ENCODE measurements around the gene GCNT2.
"Not testable (repeated sequence)": the region's sequence is repeated elsewhere in the genome, so short reads cannot be mapped to it uniquely, and the experiment has no call there.

GCNT2 gene

GRCh38 chr6:10550764-10551163 lies 29.6 kb downstream of the GCNT2 start:
- DNase-seq = no peak

DNA sequence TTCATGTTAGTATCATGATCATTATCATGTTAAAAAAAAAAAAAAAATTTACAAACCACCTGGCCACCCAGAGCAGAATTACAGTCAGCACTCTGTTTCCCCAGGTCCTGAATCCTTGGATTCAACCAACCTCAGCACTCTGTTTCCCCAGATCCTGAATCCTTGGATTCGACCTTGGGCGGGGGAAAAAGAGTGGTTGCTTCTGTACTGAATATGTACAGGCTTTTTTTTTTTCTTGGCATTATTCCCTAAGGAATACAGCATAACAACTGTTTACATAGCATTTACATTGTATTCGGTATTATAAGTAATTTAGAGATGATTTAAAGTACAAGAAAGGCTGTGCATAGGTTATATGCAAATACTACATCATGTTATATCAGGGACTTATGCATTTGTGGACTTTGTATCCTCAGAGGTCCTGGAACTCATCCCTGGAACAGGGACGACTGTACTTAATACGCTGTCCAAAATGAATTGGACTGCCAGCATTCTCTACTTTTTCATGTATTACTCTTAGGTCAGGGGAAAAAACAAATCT lies 31.2 kb downstream of the GCNT2 start:
- DNase-seq = no peak

DNA sequence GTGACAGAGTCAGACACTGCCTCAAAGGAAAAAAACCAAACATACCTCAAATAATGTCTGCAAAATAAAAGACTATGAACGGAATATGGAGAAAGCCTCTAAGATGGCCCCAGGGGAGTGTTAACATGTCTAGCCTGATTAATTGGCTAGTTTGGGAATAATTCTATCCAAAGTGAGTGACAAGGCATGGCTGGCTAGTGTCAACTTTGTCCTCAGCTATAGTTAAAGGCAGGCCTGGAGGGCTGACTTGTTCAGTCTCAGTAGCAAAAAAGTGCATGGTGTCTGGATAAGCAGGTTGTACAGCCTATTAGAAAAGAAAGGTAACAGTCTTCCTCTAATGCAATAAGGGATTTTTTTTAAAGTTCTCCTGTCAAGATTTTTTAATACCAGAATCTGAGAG lies 32.7 kb downstream of the GCNT2 start:
- no peak for DNase-seq

DNA sequence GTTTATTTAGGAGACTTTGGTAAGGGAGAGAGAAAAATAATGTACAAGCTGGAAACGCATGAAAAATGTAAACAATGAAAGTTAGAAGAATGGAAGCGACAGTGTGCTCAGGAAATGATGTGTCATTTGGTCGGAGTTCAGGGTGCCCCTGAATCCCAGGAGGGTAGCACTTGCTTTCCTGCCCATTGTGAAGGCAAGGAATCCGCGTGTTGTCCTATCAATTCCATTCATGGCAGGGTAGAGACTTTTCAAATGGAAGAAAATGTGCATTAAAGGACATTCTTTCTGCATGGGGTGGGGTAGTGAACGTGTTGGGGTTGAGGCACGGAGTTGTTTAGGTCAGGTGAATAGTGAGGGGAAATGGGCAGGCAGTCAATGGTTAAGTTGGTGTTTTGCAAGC lies 33.7 kb downstream of the GCNT2 start:
- DNase-seq = no peak

DNA sequence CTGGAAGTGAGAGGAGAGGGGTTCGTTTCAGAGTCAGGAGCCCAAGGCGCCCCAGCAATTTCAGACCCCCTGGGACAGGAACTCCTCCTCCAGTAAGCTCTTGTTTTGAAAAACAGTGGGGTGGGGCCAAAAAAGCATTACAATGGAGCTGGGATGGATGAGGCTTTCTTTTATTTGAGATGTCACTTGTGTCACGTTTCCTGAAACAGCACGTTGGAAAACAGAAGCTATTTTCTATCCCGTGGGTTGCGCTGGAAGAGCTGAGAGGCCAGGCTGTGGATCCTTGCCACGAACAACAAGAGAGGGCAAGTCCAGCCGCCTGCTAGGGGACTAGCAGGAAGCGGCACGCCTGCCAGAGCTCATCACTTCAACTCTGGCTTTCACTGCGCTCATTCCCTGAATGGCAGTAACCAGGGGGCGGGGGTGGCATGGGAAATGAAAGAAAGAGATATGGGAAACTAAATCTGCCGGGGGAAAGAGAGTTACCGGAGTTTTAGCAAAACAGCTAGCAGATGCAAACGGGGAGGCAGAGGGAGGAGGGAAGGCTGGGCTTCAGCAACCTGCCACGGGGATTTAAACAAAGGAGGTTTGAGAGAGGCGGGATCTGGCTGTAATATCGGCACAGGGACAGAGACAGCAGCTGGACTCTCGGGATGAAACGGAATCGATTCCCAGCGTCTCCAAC lies 34.6 kb downstream of the GCNT2 start:
- DNase-seq = no peak

DNA sequence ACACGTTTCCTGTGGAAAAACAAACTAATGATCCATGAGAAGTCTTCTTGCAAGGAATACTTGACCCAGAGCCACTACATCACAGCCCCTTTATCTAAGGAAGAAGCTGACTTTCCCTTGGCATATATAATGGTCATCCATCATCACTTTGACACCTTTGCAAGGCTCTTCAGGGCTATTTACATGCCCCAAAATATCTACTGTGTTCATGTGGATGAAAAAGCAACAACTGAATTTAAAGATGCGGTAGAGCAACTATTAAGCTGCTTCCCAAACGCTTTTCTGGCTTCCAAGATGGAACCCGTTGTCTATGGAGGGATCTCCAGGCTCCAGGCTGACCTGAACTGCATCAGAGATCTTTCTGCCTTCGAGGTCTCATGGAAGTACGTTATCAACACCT lies 35.4 kb downstream of the GCNT2 start:
- no peak for DNase-seq

DNA sequence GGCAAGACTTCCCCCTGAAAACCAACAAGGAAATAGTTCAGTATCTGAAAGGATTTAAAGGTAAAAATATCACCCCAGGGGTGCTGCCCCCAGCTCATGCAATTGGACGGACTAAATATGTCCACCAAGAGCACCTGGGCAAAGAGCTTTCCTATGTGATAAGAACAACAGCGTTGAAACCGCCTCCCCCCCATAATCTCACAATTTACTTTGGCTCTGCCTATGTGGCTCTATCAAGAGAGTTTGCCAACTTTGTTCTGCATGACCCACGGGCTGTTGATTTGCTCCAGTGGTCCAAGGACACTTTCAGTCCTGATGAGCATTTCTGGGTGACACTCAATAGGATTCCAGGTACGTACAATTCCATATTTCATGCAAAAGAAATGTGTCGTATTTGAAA lies 35.8 kb downstream of the GCNT2 start:
- no peak for DNase-seq

- DNase-seq = no peak
Measured at GRCh38 chr6:10557913-10558312, 36.8 kb downstream of the GCNT2 start.

GRCh38 chr6:10558565-10558964 lies 37.4 kb downstream of the GCNT2 start:
- DNase-seq = no peak

DNA sequence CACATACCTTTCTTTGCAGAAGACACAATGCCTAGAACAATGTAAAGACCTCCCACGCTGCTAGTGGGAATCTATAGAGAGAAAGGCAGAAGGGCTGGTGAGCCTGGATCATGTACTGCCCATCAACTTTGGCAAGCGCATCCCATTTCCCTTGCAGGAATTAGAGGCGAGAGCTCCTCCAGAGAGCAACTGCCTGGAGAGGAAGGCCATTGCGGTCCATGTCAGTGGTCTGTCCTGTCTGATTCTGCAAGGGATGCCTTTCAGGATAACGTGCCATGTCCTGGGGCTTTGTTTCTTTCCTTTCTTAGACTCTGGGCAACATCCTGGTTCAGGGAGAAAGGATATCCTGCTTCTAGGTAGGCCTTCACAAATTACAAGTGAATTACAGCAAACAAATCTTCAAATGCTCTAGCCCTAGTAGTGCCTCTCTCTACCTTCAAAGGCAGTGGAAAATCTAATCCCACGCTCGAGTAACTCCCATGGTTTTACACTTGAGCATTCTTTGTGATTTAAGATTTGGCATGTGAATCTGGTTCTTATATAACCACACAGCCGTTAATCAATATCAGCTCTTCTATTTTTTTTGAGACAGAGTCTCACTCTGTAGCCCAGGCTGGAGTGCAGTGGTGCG lies 38.5 kb downstream of the GCNT2 start:
- no peak for DNase-seq

- no peak for DNase-seq
Measured at GRCh38 chr6:10561611-10562199, 40.6 kb downstream of the GCNT2 start.

- no peak for DNase-seq
Measured at GRCh38 chr6:10564975-10565673, 44.0 kb downstream of the GCNT2 start.

DNA sequence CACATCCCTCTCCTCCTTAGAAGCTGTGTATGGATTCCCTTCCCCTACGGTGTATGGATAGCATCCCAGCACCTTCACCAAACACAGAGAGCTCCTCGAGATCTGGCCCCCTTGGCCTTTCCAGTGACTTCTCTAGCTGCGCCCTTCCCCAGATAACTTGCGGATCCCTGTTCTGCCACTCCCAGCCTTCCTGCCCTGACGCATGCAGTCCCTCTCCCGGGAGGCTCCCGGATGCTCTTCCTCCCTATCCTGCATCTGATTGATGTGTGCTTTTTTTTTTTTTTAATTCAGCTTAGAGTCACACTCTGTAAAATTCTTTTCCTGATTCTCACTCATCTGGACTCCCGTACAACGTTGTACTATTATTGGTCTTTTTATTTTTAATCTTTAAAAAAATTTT lies 44.8 kb downstream of the GCNT2 start:
- DNase-seq = no peak

DNA sequence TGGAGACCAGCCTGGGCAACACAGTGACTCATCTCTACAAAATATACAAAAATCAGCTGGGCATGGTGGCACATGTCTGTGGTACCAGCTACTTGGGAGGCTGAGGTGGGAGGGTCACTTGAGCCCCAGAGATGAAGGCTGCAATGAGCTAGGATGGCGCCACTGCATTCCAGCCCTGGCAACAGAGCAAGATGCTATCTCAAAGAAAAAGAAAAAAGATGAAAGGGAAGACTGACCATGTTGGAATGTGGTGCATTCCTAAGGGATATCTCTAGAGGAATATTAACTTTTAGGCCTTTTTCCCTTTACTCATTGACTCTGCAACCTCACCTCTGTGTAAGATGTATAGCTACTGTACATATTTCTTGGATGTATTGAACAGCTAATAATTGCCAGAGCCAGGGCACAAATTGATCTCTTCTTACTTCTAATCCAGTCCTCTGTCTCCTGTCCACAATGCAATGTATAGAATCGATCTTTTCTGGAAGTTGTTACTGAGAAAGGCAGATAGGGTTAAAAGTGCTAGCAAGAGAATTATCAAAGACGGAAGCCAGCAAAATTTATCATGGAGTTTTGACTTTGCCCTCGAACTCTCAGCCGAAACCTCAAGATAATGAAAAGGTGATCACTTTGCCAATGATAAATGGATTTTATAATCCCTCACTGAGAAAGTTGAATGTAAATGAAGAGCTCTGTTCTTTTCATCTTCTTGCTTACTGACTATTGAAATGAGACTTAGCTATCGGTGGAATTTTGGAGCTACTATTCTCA lies 46.3 kb downstream of the GCNT2 start:
- DNase-seq = no peak

DNA sequence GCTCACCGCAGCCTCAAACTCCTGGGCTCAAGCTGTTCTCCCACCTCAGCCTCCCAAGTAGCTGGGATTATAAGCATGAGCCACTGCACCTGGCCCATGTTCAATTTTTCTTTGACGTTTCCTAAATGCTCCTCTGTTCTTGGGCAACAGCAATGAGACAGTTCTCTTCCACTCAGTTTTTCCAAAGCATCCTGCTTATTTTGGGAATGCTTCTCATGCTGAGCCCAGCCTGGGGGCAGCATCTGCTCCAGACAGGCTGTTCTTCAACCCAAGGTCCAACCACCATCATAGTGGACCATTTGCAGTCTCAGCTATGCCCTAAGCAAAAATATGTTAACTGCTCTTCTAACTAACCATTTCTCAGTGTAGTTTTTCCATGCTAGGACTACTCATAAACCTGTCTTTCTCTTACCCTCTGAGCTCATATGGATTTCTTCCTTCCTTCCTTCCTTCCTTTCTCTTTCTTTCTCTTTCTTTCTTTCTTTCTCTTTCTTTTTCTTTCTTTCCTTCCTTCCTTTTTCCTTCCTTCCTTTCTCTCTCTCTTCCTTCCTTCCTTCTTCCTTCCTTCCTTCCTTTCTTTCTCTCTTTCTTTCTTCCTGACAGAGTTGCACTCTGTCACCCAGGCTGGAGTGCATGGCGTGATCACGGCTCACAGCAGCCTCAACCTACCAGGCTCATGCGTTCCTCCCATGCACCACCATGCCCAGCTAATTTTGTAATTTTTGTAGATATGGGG lies 48.4 kb downstream of the GCNT2 start:
- no peak for DNase-seq

GRCh38 chr6:10575519-10575918 lies 54.4 kb downstream of the GCNT2 start:
- DNase-seq = not testable (repeated sequence)

- DNase-seq = no peak
Measured at GRCh38 chr6:10576226-10576625, 55.1 kb downstream of the GCNT2 start.

- no peak for DNase-seq
Measured at GRCh38 chr6:10577112-10577511, 56.0 kb downstream of the GCNT2 start.

GRCh38 chr6:10578723-10579122 lies 57.6 kb downstream of the GCNT2 start:
- no peak for DNase-seq

DNA sequence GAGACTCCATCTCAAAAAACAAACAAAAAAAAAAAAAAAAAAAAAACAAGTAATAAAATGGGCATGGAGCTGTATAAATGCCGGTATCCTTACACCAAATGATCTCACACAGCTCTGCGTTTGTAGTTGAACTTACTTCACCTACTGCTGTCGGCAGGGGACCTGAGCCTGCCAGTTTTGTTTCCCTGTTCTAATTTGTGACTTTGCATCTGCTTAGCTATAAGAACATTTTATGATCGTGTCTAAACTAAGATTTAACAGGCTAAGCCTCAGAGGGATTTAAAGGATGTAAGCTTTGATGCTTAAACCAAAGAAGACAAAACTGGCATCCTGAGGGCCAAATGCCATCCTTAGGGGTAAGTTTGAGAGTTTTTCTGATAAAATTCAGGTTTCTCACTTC lies 58.7 kb downstream of the GCNT2 start:
- no peak for DNase-seq

GRCh38 chr6:10580570-10580969 lies 59.4 kb downstream of the GCNT2 start:
- DNase-seq = no peak

- not testable (repeated sequence) for DNase-seq
Measured at GRCh38 chr6:10581402-10581801, 60.3 kb downstream of the GCNT2 start.

All from T-helper 1 cell (primary cell).